GM23338 (cell line): ENCODE measurements around the gene CD48.

Source experiments
- CTCF ChIP-seq, 2 experiments: fragments of 200-600 bp in 1 of 2; sonication (generic) in 1 of 2; conservative IDR thresholded peaks; 2 replicates each; pipeline versions ENCODE4 v1.5.1 to v1.6.1; 2016 to 2017; ENCODE audit warnings: antibody characterized with exemption in 2 of 2, low read depth in 2 of 2, mild to moderate bottlenecking in 2 of 2, moderate library complexity in 1 of 2
- JUNB ChIP-seq: IDR thresholded peaks from one replicate; pipeline ENCODE4 v1.6.1; 2016; ENCODE audit warnings: antibody characterized with exemption; ENCODE audit not compliant: unreplicated experiment
- NANOG ChIP-seq: IDR thresholded peaks from 2 replicates; pipeline ENCODE4 v1.6.1; 2016; ENCODE audit warnings: antibody characterized with exemption, borderline replicate concordance
- REST ChIP-seq: IDR thresholded peaks from one replicate; pipeline ENCODE4 v1.6.1; 2018; ENCODE audit warnings: antibody characterized with exemption; ENCODE audit not compliant: unreplicated experiment

- no peak for TF ChIP-seq REST
- TF ChIP-seq CTCF (conservative IDR thresholded peaks at IDR 0.05; ENCODE audit: low read depth in 2 of 2), result no peak
- no peak for TF ChIP-seq JUNB
- TF ChIP-seq NANOG, result no peak
Measured at GRCh38 chr1:160724465-160725242, 13.0 kb upstream of the CD48 start.
